ENCODE data around the gene PSTPIP1.

DNA sequence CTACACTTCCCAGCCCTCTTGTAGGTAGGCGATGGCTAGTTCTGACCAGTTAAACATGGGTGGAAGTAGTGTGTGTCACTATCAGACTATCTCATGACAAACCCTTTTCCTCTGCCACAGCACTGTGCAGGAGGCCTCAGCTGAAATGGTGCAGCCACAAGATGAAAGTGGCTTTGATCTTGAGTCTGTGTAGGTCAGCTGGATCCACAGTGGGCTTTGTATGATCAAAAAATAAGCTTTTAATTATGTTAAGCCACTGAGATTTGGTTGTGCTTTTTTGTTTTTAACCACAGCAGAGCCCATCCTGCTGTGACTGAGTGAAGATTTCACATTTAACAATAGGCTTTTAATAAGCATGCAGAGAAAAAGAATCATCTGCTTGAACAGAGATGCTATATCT lies 43.7 kb upstream of the PSTPIP1 start:
- TF ChIP-seq CTCF (conservative IDR thresholded peaks at IDR 0.05 in 1 of 2, IDR thresholded peaks at IDR 0.05 in 1 of 2; ENCODE audit: low read depth in 1 of 2, low read length in 2 of 2) (no peak), EZH2 (IDR thresholded peaks at IDR 0.05; ENCODE audit: low read length, missing control alignments) (no peak)
